Measurements from ENCODE around the gene ZIC4.
A peak's percentile ranks its signal among the peaks of the same experiment; 100 is the strongest.

ZIC4 gene

GRCh38 chr3:147371140-147371539 lies 35.2 kb downstream of the ZIC4 start:
- Histone ChIP-seq H3K27me3 (ENCODE audit: insufficient read depth, insufficient read length) (peaks cover 100% of the 10 kb centered on the region), H3K4me1 (ENCODE audit: insufficient read depth, insufficient read length) (no peaks in the 10 kb centered on the region), H3K4me3 (ENCODE audit: insufficient read length, low read depth) (no peak overlapping the region), H3K9me3 (ENCODE audit: insufficient read depth, low read length) (no peaks in the 10 kb centered on the region), H3K9ac (ENCODE audit: insufficient read length, low read depth) (no peak overlapping the region), H3K36me3 (ENCODE audit: insufficient read depth, insufficient read length, low read length) (no peaks in the 10 kb centered on the region)
- TF ChIP-seq SUZ12 (IDR thresholded peaks at IDR 0.05; ENCODE audit: extremely low read depth, insufficient read depth, insufficient read length) (no peak), YY1 (IDR thresholded peaks at IDR 0.05; ENCODE audit: insufficient read depth, insufficient read length) (no peak), ZNF274 (IDR thresholded peaks at IDR 0.05; ENCODE audit: low read depth, low read length) (no peak)
- DNase-seq (ENCODE audit: low read depth, low spot score): no peak

- Histone ChIP-seq H3K27me3 (ENCODE audit: insufficient read depth, insufficient read length) (peaks cover 100% of the 10 kb centered on the region), H3K4me1 (ENCODE audit: insufficient read depth, insufficient read length) (no peaks in the 10 kb centered on the region), H3K9me3 (ENCODE audit: insufficient read depth, low read length) (no peaks in the 10 kb centered on the region), H3K9ac (ENCODE audit: insufficient read length, low read depth) (no peak overlapping the region), H3K4me3 (ENCODE audit: insufficient read length, low read depth) (no peak overlapping the region), H3K36me3 (ENCODE audit: insufficient read depth, insufficient read length, low read length) (no peaks in the 10 kb centered on the region)
- TF ChIP-seq YY1 (IDR thresholded peaks at IDR 0.05; ENCODE audit: insufficient read depth, insufficient read length) (no peak), ZNF274 (IDR thresholded peaks at IDR 0.05; ENCODE audit: low read depth, low read length) (no peak), SUZ12 (IDR thresholded peaks at IDR 0.05; ENCODE audit: extremely low read depth, insufficient read depth, insufficient read length) (no peak)
- no peak for DNase-seq (ENCODE audit: low read depth, low spot score)
These were observed 36.0 kb downstream of the ZIC4 start for GRCh38 chr3:147370349-147370748.

GRCh38 chr3:147369661-147370123 lies 36.7 kb downstream of the ZIC4 start:
- Histone ChIP-seq H3K9ac (ENCODE audit: insufficient read length, low read depth) (no peak overlapping the region), H3K27me3 (ENCODE audit: insufficient read depth, insufficient read length) (peaks cover 100% of the 10 kb centered on the region), H3K36me3 (ENCODE audit: insufficient read depth, insufficient read length, low read length) (no peaks in the 10 kb centered on the region), H3K9me3 (ENCODE audit: insufficient read depth, low read length) (no peaks in the 10 kb centered on the region), H3K4me3 (ENCODE audit: insufficient read length, low read depth) (no peak overlapping the region), H3K4me1 (ENCODE audit: insufficient read depth, insufficient read length) (no peaks in the 10 kb centered on the region)
- no peak for DNase-seq (ENCODE audit: low read depth, low spot score)
- TF ChIP-seq YY1 (IDR thresholded peaks at IDR 0.05; ENCODE audit: insufficient read depth, insufficient read length) (no peak), SUZ12 (IDR thresholded peaks at IDR 0.05; ENCODE audit: extremely low read depth, insufficient read depth, insufficient read length) (peak; percentile 100)

GRCh38 chr3:147369231-147369630 lies 37.1 kb downstream of the ZIC4 start:
- no peaks in the 10 kb centered on the region for H3K4me1 ChIP-seq (ENCODE audit: insufficient read depth, insufficient read length)
- no peak overlapping the region for H3K9ac ChIP-seq (ENCODE audit: insufficient read length, low read depth)
- no peaks in the 10 kb centered on the region for H3K9me3 ChIP-seq (ENCODE audit: insufficient read depth, low read length)
- H3K36me3 ChIP-seq (ENCODE audit: insufficient read depth, insufficient read length, low read length): no peaks in the 10 kb centered on the region
- no peak for TF ChIP-seq ZNF274 (IDR thresholded peaks at IDR 0.05; ENCODE audit: low read depth, low read length)
- H3K27me3 ChIP-seq (ENCODE audit: insufficient read depth, insufficient read length): peaks cover 100% of the 10 kb centered on the region
- no peak for DNase-seq (ENCODE audit: low read depth, low spot score)
- H3K4me3 ChIP-seq (ENCODE audit: insufficient read length, low read depth): no peak overlapping the region

- no peaks in the 10 kb centered on the region for H3K9me3 ChIP-seq (ENCODE audit: insufficient read depth, low read length)
- peaks cover 100% of the 10 kb centered on the region for H3K27me3 ChIP-seq (ENCODE audit: insufficient read depth, insufficient read length)
- no peak for DNase-seq (ENCODE audit: low read depth, low spot score)
- TF ChIP-seq YY1 (IDR thresholded peaks at IDR 0.05; ENCODE audit: insufficient read depth, insufficient read length): no peak
- peak; percentile 33 for TF ChIP-seq SUZ12 (IDR thresholded peaks at IDR 0.05; ENCODE audit: extremely low read depth, insufficient read depth, insufficient read length)
- H3K4me1 ChIP-seq (ENCODE audit: insufficient read depth, insufficient read length): no peaks in the 10 kb centered on the region
- H3K36me3 ChIP-seq (ENCODE audit: insufficient read depth, insufficient read length, low read length): no peaks in the 10 kb centered on the region
- H3K9ac ChIP-seq (ENCODE audit: insufficient read length, low read depth): no peak overlapping the region
- H3K4me3 ChIP-seq (ENCODE audit: insufficient read length, low read depth): no peak overlapping the region
These were observed 37.7 kb downstream of the ZIC4 start for GRCh38 chr3:147368561-147369221.

- H3K27me3 ChIP-seq (ENCODE audit: insufficient read depth, insufficient read length): peaks cover 100% of the 10 kb centered on the region
- no peak for DNase-seq (ENCODE audit: low read depth, low spot score)
- no peak overlapping the region for H3K9ac ChIP-seq (ENCODE audit: insufficient read length, low read depth)
- H3K4me3 ChIP-seq (ENCODE audit: insufficient read length, low read depth): no peak overlapping the region
- no peaks in the 10 kb centered on the region for H3K36me3 ChIP-seq (ENCODE audit: insufficient read depth, insufficient read length, low read length)
- TF ChIP-seq YY1 (IDR thresholded peaks at IDR 0.05; ENCODE audit: insufficient read depth, insufficient read length) (no peak), SUZ12 (IDR thresholded peaks at IDR 0.05; ENCODE audit: extremely low read depth, insufficient read depth, insufficient read length) (no peak), ZNF274 (IDR thresholded peaks at IDR 0.05; ENCODE audit: low read depth, low read length) (no peak)
- no peaks in the 10 kb centered on the region for H3K4me1 ChIP-seq (ENCODE audit: insufficient read depth, insufficient read length)
- no peaks in the 10 kb centered on the region for H3K9me3 ChIP-seq (ENCODE audit: insufficient read depth, low read length)
These were observed 38.2 kb downstream of the ZIC4 start for GRCh38 chr3:147368151-147368550.

GRCh38 chr3:147367676-147368075 lies 38.7 kb downstream of the ZIC4 start:
- H3K9ac ChIP-seq (ENCODE audit: insufficient read length, low read depth): no peak overlapping the region
- no peak overlapping the region for H3K4me3 ChIP-seq (ENCODE audit: insufficient read length, low read depth)
- no peak for TF ChIP-seq ZNF274 (IDR thresholded peaks at IDR 0.05; ENCODE audit: low read depth, low read length)
- no peak for TF ChIP-seq YY1 (IDR thresholded peaks at IDR 0.05; ENCODE audit: insufficient read depth, insufficient read length)
- no peak for TF ChIP-seq SUZ12 (IDR thresholded peaks at IDR 0.05; ENCODE audit: extremely low read depth, insufficient read depth, insufficient read length)
- H3K36me3 ChIP-seq (ENCODE audit: insufficient read depth, insufficient read length, low read length): no peaks in the 10 kb centered on the region
- H3K27me3 ChIP-seq (ENCODE audit: insufficient read depth, insufficient read length): peaks cover 100% of the 10 kb centered on the region
- H3K9me3 ChIP-seq (ENCODE audit: insufficient read depth, low read length): no peaks in the 10 kb centered on the region
- DNase-seq (ENCODE audit: low read depth, low spot score): no peak
- no peaks in the 10 kb centered on the region for H3K4me1 ChIP-seq (ENCODE audit: insufficient read depth, insufficient read length)

Measured in NT2/D1 (cell line).